GM19193 (cell line): ENCODE measurements around the gene TEX13C.

Source experiments
- POLR2A ChIP-seq: IDR thresholded peaks from 4 replicates; pipeline ENCODE4 v1.6.1; 2011; ENCODE audit not compliant: insufficient read depth, insufficient read length; ENCODE audit errors: extremely low read depth

The TEX13C gene

GRCh38 chrX:125340490-125340889, 20.8 kb downstream of the TEX13C start:
- no peak for TF ChIP-seq POLR2A

GRCh38 chrX:125374169-125374568, 54.5 kb downstream of the TEX13C start:
- no peak for TF ChIP-seq POLR2A
